22Rv1 (cell line): ENCODE measurements around the gene EXD2.

Experiments used
- H3K27ac ChIP-seq: fragments of 450-650 bp; 2 replicates; pipeline ENCODE4 v1.5.1; 2017
- CTCF ChIP-seq: fragments of 450-650 bp; IDR thresholded peaks from 2 replicates; pipeline ENCODE4 v1.5.1; 2017; ENCODE audit warnings: mild to moderate bottlenecking
- ZFX ChIP-seq: fragments of 450-650 bp; IDR thresholded peaks from 2 replicates; pipeline ENCODE4 v1.6.1; 2017; ENCODE audit warnings: antibody characterized with exemption, borderline replicate concordance

Gene EXD2

GRCh38 chr14:69259168-69259526 is 67.8 kb downstream of the EXD2 start:
- TF ChIP-seq ZFX = no peak
- TF ChIP-seq CTCF = no peak

GRCh38 chr14:69259527-69260189 is 68.4 kb downstream of the EXD2 start, which contains the start of gene GALNT16:
TSS of gene GALNT16 (plus strand) at chr14:69260158. CDS start at chr14:69260291, 133 bp downstream.
- H3K27ac ChIP-seq = no peak within 1 kb of the TSS
- TF ChIP-seq CTCF (peak; percentile 47), ZFX (no peak)

More at GRCh38 chr14:69259168-69259526, 67.8 kb downstream of the EXD2 start:
- no peak overlapping the region for H3K27ac ChIP-seq

- TF ChIP-seq ZFX (no peak), CTCF (no peak)
- H3K27ac ChIP-seq = no peak overlapping the region
Measured at GRCh38 chr14:69260190-69260860, 69.0 kb downstream of the EXD2 start.

- peak; percentile 91 for TF ChIP-seq CTCF
- TF ChIP-seq ZFX = no peak
- no peak overlapping the region for H3K27ac ChIP-seq
Measured at GRCh38 chr14:69260861-69261564, 69.7 kb downstream of the EXD2 start.

- TF ChIP-seq ZFX (no peak), CTCF (no peak)
- H3K27ac ChIP-seq = no peak overlapping the region
Measured at GRCh38 chr14:69261761-69262331, 70.5 kb downstream of the EXD2 start.

- H3K27ac ChIP-seq = no peak overlapping the region
- TF ChIP-seq CTCF (no peak), ZFX (no peak)
Measured at GRCh38 chr14:69262516-69262915, 71.2 kb downstream of the EXD2 start.
